NCI-H524 (cell line): ENCODE results near the gene AUTS2.

Experiments used
- DNase-seq, 2 experiments: peaks; one replicate each; lab custom pipeline; 2025; lab: John Stamatoyannopoulos, UW

Gene AUTS2

DNA sequence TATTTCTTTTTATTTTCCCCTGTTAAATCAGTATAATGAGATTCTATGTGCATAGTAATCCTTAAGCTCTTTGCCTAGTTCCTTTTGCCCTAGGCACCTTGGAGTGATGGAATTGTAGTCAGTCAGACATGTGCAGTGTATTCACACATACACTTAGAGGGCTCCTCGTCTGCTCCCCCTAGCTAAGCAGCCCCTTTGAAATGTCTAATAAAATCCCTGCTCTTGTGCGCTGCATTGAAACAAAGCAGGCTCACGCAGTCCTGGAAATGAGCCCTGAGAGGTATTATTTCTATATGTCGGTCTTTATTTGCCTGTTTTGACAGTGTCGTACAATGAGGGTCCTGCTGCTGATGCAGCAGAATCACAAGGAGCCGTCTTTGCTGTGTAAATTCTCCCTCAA lies 258.7 kb downstream of the AUTS2 start:
- DNase-seq: no peak

DNA sequence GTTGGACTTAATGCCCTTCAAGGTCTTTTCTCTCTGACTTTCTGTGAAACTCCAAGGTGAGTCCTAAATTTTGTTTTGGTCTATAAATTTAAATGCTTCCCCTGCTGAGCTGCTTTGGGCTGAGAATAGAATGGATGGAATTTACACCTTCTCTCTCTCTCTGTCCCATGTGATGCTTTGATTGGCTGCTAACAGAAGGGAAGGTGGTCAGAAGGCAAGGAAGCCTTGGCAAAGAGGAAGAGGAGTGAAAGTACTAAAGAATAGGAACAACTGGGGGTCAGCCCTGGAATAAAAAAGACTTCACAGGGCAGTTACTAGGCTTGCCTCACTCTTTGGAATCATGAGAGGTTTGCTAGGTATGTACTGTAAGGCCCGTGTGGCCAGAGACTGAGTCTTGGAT lies 260.2 kb downstream of the AUTS2 start:
- DNase-seq: no peak

DNA sequence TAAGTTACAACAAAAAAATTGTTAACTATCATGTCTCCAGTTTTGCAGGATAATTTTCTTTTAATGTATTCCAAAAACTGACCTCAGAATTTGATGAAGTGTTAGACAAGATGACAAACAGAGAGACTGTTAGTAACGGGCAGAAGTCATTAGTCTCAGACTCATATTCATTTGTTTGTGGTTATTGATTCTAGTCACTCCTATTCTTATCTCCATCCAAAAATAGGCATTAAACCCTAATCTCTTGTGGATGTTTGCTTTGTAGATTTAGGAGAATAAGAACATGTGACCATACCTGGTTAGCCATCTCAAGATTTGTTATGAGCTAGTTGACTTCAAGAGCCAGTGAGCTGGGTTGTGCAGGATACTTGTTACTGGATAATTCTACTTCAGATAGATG lies 261.1 kb downstream of the AUTS2 start:
- DNase-seq: no peak

DNA sequence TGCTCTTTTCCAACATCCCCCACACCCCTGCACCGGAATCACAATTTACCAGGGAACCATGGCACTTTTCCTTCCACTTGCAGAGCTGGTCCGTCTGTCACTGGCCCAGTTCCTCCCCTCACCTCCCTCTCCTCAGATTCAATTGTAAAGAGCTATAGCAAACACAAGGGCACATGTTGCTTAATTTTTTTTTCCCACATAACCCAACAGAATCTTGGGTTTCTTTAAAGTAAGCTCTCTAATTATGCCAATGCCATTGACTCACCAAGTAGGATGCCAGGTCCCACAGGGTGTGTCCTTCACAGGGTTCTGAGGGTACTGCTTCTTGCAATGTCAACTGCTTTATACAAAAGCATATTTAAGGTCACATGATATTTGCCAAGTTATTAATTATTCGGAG lies 262.2 kb downstream of the AUTS2 start:
- DNase-seq: no peak

DNA sequence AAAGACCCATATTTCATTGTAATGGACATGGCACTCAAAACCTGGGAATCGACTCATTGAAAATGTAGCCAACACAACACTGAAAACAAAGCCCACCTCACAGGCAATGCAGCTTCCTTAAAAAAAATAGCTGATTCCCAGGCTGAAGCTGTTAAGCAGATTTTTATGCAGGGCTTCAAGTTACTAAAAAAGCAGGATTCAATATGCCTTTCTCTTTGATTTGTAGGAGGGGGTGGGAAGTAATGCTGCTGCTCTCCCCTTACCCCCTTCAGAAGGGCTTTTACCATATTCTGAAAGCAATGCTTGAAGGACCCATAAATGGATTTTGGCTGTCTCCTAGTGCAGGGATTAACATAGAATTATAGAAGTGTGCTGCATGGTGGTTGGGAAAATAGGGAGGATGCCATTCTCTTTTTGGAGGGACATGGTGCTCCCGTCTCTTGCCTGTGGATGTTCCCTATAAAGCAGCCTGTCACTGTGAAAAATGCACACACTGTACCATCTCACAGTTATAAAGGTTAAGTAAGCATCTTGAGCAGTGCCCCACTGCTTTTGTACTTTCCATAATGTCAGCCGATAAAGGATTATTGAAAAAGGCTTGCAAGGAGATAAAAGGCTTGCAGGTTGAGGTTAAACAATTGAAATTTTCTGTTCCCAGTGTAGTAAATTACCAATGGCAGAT lies 262.8 kb downstream of the AUTS2 start:
- DNase-seq: peak; percentile 15 to 59

DNA sequence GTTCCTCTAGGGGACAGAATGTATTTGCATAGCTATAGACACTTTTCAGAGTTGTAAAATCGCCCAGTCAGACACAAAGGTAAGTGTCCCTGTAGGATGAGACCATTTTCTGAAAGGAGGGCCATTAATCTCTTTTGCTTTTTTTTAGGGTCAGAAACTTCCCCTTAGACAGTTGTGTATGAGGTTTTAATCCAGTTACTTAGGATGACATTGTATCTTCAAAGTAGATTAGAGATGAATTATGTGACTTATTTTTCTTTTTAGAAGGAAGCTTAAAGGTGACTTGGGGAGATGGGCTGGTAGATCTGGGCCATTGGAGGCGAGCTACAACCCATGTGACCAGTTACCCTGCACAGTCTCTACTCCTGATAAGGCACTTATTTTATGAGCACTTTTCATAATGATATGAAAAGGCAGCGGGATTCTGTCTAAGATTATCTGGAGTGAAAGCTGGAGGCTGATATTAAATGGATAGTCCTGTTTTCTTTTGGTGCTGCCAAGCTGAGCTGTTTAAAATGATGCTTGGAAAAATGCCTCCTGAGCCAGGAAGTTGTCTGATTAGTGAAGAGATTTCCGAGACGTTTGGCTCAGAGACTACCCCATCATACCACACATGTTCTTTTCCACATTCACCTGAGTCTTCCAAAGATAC lies 264.3 kb downstream of the AUTS2 start:
- no peak for DNase-seq

DNA sequence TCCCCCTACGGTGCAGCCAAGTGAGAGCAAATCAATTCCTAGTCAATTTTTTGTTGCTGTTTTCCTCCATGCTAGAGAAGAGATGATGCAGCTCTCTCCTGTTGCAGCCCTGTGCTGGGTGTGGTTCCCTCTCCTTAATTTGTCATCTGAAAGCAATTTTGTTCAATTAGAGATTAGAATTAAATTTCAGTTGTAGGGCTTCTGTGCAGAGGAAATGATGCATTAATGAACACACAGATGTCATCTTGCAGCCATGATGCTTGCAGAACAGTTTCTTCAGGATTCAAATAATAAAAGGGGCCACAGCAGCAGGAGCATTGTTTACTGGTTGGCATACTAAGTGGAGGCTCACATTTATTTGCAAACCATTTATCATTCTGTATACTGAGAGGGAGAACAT lies 266.0 kb downstream of the AUTS2 start:
- DNase-seq: peak in 1 of 2 experiments; percentile 64

DNA sequence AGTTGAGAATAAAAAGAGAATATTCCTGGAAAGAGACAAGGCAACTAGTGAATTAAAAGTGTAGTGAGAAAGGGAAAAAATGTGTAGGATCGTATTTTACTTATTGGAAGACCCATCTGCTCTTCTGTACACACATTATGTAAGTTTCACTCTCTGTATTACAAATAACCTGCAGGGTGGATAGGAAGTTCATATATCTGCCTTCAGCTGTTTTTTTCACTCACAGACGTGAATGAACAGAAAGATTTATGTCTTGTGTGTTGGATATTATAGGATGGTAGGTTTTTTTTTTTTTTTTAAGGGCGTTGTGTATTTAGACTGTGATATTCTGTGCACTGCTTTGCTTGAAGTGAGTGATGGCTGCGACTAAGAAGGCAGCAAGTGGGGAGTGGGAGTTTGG lies 266.5 kb downstream of the AUTS2 start:
- DNase-seq: no peak

DNA sequence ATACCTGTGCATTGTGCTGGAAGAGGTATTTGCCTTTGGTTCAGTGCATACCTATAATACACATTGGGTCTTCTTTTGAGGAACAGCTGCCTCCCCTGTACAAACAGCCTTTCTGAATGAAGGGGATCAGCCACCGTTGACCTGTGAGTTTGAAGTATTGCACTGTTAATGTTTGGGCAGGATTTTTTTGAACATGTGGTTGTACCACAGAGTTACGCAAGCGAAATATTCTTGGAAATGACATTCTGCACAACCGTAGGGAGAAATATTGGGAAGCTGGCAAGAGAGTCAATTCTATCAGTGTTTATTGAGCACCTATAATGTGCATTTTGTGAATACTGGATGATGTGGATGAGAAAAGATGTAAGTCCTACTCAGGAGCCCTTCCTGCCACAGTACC lies 270.6 kb downstream of the AUTS2 start:
- no peak for DNase-seq

DNA sequence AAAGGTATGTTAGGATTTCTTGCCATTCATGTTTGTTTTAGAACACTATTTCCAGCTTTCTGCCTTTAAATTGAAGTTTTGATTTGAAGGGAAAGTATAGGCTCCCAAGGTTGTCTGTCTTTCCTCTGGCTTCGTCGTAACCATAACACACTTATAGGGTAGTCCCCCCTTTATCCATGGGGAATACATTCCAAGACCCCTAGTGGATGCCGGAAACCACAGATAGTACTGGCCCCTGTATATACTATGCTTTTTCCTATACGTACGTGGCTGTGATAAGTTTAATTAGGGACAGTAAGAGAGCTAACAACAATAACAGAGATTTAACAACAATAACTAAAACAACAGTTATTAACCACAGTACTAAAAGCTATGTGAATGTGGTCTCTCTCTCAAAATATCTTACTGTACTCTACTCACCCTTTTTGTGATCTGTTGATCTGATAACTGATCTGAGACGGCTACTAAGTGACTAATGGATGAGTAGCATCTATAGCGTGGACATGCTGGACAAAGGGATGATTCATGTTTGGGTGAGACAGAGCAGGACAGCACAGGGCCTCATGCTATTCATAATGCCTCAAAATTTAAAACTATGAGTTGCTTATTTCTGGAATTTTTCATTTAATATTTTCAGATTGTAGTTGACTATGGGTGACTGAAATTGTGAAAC lies 273.1 kb downstream of the AUTS2 start:
- DNase-seq: no peak

DNA sequence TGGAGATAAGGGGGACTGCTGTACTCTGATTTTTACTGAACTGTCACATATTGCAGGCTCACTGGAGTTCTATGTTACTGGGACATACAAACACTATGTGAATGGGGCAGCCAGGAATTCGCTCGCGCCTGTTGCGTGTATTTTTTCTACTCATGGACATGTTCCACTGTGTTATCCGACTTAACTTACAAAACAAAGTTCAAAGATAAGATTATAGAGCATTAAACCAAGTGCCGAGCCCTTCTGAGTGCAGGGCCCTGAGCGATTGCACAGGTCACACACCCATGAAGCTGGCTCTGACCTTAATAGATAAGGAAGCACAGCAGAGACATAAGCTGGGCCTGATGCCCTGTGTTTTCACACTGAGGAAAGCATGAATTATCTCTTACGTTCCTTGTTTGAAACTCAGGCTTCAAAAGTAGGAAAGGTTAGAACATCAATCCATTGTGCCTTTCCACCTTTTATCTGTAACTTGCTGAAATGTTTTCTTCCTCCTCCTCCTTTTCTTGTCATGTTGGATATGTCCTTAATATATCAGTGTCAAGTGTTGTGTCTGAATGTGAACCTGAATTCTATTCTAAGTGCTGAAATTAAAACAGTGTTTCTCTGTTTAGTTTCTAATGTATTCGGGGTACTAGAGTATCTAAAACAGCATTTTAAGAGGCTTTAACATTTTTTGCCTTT lies 273.8 kb downstream of the AUTS2 start:
- no peak for DNase-seq

DNA sequence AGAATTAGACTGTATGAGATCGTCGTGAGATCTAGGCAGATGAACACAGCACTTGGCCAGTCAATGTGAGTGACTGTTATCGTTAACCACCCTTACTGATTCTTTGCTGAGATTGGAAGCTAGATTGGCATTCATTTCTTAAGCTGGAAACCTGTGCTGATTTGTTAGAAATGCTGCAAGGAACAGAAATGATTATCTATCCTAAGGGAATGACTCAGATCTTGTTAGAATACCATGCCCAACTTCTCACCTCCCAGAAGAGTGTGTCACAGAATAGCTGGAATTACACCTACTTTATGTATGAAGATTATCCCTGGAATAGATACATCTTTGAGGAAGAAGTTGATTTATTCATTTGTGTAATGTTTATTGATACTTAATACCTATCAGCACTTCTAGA lies 275.2 kb downstream of the AUTS2 start:
- no peak for DNase-seq

DNA sequence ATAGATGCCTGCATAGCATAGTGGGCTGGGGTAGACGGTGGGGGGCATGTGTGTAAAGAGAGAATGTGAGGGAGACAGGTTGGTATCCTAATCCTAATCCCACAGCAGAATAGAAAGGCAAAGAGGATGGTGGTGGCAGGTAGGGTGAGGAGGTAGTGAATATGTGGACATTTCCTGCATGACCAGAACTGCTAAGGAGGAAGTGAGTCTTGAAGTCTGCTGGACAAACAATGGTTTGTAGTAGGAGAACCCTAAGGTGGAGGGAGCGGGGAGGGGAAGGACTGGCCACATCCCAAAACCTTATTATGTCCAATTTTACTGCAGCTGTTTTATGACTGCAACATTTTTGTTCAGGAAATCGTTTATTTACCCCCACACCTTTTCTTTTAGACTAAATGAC lies 279.7 kb downstream of the AUTS2 start:
- DNase-seq: no peak

DNA sequence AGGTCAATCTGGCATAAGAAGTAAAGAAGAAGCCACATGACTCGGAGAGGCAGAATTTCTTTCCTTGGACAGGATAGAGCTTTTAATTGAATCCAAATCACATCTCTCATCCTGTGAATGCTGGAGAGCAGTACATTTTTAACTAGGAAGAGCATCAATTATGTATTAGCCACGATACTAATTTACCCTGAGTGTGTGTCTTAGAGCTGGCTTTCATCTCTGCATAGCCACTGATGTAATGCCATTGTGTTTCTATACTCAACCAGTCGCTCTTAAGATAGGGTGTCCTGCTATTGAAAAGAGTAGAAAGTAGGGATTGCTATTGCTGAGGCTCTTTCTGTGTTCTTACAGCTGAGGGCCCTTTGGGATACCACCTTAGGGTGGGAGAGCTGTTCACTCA lies 280.3 kb downstream of the AUTS2 start:
- DNase-seq: no peak

DNA sequence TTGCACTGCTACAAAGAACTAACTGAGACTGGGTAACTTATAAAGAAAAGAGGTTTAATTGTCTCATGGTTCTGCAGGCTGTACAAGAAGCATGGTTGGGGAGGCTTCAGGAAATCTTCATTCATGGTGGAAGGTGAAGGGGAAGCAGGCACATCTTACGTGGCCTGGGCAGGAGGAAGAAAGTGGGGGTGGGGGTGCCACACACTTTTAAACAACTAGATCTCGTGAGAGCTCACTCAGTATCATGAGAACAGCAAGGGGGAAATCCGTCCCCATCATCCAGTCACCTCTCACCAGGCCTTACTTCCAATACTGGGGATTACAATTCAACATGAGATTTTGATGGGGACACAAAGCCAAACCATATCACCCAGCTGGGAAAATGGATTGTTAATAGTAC lies 281.7 kb downstream of the AUTS2 start:
- no peak for DNase-seq

DNA sequence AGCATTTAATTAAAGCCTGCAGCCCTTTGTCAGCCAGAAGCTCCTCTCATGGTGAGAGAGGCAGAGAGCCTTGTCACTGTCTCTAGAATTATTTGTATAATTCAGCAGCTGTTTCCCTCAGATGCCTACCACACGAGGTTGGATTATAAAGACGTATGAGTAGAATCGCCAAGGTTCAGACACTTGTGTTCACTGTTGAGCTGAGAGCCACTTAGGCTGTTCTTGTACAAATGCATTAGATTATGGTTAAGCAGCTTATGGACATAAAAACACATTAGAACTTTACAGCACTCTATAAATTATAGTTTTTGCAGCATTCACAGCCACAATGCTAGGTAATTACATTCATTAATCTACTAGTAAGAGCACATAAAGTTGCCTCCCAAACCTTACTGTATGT lies 282.6 kb downstream of the AUTS2 start:
- peak; percentile 90 to 97 for DNase-seq

DNA sequence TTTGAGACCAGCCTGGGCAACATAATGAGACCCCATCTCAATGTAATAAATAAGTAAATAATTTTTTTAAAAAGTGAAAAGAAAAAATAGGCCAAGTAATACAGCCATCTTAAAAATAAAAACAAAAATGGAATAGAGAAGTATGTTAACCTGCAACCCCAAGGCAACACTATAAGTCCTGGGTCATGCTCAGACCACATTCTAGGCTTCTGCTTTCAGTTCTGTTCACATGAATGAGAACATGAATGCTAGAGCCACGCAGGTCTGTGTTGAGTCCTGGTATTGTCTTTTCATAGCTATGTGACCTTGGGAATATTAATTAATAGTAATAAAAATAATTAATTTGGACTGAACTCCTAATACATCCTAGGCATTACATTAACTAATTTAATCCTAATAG lies 284.0 kb downstream of the AUTS2 start:
- no peak for DNase-seq

DNA sequence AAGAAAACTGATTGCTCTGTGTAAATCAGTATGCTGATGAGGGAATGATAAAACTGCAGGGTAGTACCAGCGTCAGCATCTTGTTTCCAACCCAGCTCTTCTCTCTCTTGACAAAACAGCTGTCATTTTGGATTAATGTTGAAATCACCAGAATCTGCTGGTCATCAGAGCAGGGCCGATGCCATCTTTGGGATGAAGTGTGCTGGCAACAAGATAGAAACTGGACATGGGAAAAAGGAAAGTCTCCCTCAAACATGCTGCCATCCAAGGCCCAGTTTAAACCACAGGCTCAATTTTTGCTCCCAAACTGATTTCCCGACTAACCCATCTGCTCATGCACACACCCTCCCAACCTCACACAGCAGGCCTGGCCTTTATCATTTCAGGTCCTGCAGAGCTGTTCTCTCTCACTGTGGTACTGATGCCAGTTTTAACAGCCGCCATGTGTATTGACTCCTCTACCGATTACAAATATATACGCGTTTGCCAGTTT lies 285.2 kb downstream of the AUTS2 start:
- peak in 1 of 2 experiments; percentile 14 for DNase-seq

DNA sequence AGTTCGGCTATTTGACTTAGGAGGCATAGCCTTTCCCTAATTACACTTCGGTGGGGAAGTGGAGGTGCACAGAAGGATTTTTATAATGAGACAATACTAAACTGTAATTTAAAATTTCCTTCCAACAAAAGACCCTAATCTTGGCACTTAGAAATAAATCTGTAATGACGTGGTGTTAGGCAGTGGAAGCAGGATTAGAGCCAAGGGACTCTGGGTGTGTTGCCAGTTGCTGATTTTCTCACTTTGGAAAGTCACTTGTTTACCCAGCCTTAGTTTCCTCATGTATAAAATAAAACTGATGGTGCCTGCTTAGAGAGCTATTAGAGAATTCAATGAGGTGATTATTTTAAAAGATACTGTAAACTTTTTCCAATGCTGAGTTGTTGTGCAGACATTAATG lies 287.2 kb downstream of the AUTS2 start:
- no peak for DNase-seq

DNA sequence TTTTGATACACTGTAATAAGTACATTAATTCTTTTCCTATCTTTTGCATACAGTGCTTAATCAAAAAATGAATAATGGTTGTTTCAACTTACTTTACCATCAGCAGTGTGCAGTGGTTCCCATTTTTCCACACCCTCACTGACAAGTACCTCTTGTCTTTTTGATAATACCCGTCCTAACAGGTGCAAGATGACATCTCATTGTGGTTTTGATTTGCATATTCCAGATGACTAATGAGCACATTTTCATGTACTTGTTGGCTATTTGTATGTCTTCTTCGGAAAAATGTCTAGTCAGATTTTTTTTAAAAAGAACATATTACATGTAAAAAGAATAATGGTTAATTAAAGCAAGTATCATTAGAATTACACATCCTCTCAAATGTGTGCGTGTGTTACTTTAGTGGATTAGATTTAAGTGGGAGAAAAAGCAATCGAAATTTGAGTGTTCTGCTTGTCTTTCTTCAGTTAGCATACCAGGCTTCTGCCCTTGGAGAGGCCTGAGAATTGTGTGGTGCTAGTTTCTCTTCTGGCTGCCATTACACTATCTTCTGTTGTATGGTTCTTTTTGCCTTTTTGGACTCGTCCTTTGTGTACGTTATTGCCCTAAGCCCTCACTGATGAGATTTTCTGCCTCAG lies 291.2 kb downstream of the AUTS2 start:
- peak; percentile 20 to 53 for DNase-seq

DNA sequence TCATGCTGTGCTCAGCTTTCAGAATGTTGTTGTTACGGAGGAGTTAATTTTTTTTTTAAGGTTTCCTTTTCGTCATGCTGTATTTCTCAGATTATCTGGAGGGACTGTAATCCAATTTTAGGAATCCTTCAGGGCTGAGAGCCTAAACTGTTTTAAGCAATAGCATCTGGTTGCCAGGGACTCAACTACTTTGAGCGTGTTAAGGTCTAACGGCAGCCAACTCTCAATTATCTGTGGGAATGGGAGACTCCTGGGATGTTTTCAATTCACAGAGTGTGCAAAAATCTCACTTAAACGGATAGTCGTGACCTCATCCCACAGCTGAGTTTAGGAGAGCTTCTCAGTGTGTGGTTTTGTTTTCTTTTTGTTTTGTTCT lies 291.7 kb downstream of the AUTS2 start:
- DNase-seq: peak; percentile 23 to 60

DNA sequence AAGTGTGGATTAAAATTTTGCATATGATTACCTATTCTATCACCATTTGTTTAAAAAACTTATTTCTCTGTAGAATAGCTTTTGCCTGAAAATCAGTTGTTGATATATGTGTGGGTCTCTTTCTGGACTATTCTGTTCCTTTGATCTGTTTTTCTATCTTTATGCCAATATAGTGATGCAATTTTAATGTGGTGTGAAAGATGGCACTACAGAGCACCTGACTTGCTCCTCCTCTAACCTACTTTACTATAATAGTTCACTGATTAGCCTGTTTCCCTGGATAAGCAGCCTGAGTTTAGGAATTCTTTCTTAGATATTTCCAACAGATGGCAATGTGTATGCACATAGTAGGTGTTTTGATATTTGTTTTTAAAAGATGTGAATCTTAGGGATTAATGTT lies 294.5 kb downstream of the AUTS2 start:
- no peak for DNase-seq
